HG03520 (cell line): ENCODE results near the gene ZFP57.

Experiments used
- ATAC-seq: cut with Tn5 transposase; IDR thresholded peaks from one replicate; pipeline ENCODE4 v1.9.1; 2021; ENCODE audit warnings: mild to moderate bottlenecking, moderate library complexity; ENCODE audit not compliant: unreplicated experiment

Gene ZFP57

GRCh38 chr6:29626948-29627754 lies 53.8 kb downstream of the ZFP57 start:
- no peak for ATAC-seq

- no peak for ATAC-seq
Measured at GRCh38 chr6:29625337-29625930, 55.5 kb downstream of the ZFP57 start.

GRCh38 chr6:29624520-29624961 lies 56.4 kb downstream of the ZFP57 start:
- ATAC-seq: no peak
